ENCODE results near the gene TBC1D7. TPM values are rescaled to one million over a fixed set of nuclear protein-coding genes. Genes with fewer than 3 reads are reported as not detected.

The TBC1D7 gene
- 44.8 TPM for polyA plus RNA-seq (ENCODE audit: insufficient read length)
- long read RNA-seq, donor 1, partial matches to known transcripts: 0 of 7 reads
- long read RNA-seq, donor 1, other reads (novel, unspliced or antisense): 0 of 7 reads
- long read RNA-seq, donor 2, partial matches to known transcripts: 0 of 3 reads
- long read RNA-seq, donor 2, other reads (novel, unspliced or antisense): 0 of 3 reads
- long read RNA-seq, donor 3, partial matches to known transcripts: 5 of 8 reads
- long read RNA-seq, donor 3, other reads (novel, unspliced or antisense): 0 of 8 reads
- long read RNA-seq, donor 4, partial matches to known transcripts: 0 of 1 reads
- long read RNA-seq, donor 4, other reads (novel, unspliced or antisense): 0 of 1 reads
- long read RNA-seq, donor 5, partial matches to known transcripts: 0 of 10 reads
- long read RNA-seq, donor 5, other reads (novel, unspliced or antisense): 6 of 10 reads
- long read RNA-seq, donor 6, transcript TBC1D7-202 (8 exons, 1,116 nt): major isoform, 5 of 13 reads
- long read RNA-seq, donor 6, partial matches to known transcripts: 6 of 13 reads
- long read RNA-seq, donor 6, other reads (novel, unspliced or antisense): 0 of 13 reads
- long read RNA-seq, donor 7, partial matches to known transcripts: 0 of 7 reads
- long read RNA-seq, donor 7, other reads (novel, unspliced or antisense): 0 of 7 reads
- long read RNA-seq, donor 8, partial matches to known transcripts: 0 of 3 reads
- long read RNA-seq, donor 8, other reads (novel, unspliced or antisense): 0 of 3 reads

DNA sequence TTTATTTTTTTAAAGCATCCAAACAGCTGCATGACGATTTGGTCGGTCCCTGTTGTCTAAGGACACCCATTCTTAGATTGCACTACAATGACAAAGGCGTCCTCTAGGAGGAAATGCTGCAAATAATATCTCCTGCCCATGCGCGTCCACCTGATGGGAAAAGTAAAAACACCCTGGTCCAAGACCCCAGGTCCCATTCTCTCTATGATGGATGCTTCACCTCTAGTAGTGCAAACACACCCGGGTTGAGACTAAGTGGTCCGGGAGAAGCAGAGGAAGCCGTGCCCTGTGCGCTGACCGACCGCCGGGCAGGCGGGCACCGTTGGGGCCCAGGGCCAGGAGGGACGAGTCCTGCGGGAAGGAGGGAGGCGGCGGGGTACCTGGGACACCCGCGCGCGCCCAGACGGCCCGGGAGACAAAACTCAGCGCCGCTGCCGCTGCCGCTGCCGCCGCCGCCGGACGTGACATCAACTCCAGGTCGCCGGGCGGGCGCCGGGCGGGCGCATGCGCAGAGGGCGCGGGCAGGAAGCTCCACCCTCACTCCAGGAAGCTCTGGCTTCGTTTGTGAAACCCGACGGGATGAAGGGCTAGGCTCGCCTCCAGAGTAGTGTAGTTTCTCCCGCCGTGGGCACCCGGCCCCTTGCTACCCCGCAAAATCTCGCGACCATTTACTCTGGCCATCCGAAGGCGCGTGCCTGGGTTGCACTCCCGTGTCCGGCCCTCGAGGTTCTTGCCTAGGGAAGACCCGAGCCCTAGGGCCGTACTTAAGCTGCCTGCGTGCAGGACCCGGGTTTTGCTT, at the start of gene TBC1D7:
Gene TBC1D7 (minus strand): TSS at position 462 of the 799 bp plus-strand sequence. CDS start 1,639 bp downstream, outside the sequence.
- DNase-seq: peak; percentile 91

DNA sequence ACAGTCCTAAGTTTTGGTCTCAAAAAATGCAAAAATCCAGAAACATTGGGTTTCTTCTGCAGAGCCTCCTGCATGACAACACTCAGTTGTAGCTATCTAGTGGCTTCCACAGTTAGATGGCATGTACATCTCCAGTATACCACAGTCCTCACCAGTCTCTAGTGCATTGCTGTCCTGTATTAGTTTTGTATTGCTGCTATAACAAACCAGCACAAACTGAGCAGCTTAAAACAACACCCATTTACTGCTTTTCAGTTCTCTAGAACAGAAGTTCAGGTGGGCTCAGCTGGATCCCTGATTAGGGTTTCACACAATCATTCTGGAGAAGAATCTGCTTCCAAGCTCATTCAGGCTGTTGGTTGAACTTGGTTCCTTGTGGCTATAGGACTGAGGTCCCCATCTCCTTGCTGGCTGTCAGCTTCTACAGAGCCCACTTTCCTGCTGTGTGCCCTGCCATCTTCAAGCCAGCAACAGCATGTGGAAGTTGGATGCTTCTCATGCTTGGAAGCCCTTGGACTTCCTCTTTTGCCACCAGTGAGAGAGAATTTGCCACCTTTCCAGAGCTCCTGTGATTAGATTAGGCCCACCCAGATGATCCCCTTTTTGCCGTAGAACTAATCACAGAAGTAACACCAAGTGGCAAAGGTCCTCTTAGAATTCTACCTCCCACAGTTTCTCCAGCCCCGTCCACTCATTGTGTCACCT, 48.9 kb upstream of the TBC1D7 start:
- no peak for DNase-seq

DNA sequence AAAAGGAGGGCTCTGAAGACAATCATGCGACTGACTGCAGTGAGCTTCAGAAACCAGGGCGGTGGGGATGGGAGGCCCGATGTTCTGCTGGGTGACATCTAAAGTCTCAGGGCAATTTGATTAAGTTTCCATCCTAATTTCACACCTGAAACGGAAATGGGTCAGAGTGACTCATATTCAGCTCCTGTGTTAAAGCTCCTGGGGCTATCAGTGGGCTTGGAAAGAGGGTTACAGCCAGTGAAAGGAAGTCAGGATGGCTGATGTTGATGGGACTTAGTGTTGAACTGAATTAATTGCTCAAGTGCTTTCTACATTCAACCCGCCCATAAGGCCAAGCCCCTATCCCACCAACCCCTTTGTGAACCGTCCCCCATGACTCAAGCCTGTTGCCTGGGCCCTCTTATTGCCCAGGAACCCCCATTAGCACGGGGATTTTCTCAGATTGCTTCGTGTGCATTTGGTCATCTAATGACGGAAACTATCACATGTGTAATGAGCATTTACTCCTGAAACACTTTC, 47.1 kb upstream of the TBC1D7 start:
- DNase-seq: no peak

GRCh38 chr6:13373919-13374318, 45.6 kb upstream of the TBC1D7 start:
- no peak for DNase-seq

DNA sequence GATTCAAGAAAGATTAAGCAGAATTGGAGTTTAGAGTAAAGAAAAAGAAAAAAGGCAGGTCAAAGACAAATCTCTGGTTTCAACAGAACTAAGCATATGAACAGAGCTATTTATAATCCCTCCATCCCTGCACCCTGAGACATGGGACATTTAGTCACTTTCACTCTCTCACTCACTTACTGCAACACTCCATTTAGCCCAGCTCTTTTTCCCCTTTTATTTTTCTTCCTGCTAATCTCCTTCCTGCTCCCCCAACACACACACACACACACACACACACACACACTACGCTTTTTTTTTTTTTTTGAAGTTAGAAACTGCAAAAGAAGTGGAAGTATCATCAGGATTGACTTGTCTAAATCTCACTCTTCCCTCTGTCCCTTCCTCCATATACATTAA, 45.1 kb upstream of the TBC1D7 start:
- no peak for DNase-seq

- no peak for DNase-seq
Measured at GRCh38 chr6:13372688-13373487, 44.6 kb upstream of the TBC1D7 start.

GRCh38 chr6:13372076-13372475, 43.7 kb upstream of the TBC1D7 start:
- no peak for DNase-seq

GRCh38 chr6:13371421-13372072, 43.2 kb upstream of the TBC1D7 start:
- no peak for DNase-seq

DNA sequence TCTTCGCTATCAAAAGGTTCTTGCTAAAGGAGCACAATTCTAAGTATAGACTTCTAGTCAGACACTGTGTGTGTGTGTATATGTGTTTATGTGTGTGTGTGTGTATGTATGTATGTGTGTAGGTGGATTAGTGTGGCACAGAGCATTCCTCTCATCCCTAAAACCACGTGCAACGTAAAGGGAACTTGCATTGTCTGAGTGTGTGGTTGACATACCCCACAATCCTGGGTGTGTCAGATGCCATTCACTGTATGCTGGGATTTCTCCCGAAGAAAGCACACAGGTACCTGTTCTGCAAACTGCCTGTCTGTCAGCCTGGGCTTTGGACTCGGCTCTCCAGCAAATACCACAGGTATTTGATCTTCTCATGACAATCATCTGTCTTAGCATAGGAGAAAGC, 42.3 kb upstream of the TBC1D7 start:
- DNase-seq: no peak

GRCh38 chr6:13369591-13369990, 41.3 kb upstream of the TBC1D7 start:
- DNase-seq: no peak

- DNase-seq: no peak
Measured at GRCh38 chr6:13368731-13369115, 40.4 kb upstream of the TBC1D7 start.

DNA sequence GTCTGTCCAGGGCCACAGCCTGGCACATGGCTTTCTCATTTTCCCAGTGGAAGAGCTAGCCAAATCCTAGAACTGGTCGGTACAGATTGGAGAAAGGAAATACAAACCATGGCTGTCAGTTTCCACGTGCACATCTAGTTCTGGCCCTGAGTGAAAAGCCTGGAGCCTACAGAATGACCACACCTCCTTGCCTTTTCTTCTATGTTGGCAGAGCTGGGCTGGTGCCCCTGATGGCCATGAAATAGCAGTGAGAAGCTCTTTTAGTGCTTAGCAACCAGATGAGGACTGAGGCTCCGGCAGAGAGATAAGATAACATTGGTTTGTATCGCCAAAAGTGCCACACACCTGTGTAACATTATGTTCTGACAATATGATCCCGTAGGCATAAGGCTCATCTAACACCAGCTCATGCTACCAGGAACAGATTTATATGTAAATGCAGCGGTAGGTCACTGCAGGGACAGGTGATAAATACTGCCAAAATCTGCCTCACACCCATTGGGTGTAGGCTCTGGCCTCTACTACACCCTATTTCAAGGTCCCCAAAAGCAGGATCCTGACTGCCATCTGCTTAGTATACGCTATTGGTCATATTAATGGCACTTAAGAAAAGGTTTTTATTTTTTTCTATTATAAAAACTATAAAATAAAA, 39.9 kb upstream of the TBC1D7 start:
- DNase-seq: no peak

- DNase-seq: no peak
Measured at GRCh38 chr6:13367396-13367795, 39.1 kb upstream of the TBC1D7 start.

- no peak for DNase-seq
Measured at GRCh38 chr6:13365320-13365719, 37.0 kb upstream of the TBC1D7 start.

- DNase-seq: no peak
Measured at GRCh38 chr6:13364842-13365241, 36.5 kb upstream of the TBC1D7 start.

DNA sequence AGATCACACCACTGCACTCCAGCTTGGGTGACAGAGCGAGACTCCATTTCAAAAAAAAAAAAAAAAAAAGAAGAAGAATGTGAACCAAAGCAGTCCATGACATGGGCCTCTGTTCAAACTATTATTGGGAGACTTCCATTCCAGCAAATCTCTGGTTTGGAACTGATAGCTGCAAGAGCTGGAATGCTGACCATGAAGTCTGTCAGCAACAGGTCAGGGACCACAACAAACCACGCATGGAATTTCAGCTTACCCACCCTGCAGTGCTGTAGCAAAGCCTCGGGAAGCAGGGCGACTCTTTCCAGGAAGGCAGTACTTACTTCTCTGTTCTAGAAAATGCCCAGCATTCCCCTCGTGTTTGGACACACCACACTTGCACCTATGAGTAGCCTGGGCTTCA, 34.1 kb upstream of the TBC1D7 start:
- peak; percentile 22 for DNase-seq

- DNase-seq: no peak
Measured at GRCh38 chr6:13360671-13361540, 32.6 kb upstream of the TBC1D7 start.

GRCh38 chr6:13359287-13359686, 30.9 kb upstream of the TBC1D7 start:
- DNase-seq: no peak

DNA sequence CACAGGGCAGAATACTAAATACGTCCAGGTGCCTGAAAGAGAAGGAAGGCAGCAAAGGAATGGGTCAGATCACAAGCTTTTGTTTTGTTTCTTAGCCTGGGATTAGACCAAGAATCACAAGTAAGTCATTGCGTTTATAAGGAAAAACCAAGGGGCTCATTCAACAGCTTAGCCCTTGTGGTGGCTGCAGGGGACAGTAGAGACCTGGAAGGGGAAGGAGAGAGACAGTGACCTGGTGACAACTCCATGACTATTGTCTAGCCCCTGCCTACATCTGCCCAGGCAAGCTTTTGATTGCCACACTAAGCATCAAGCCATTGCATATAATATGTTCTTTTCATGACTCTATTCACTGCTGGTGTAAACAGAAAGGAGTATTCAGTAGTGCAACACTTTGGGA, 30.2 kb upstream of the TBC1D7 start:
- DNase-seq: no peak
